ENCODE measurements around the gene KRTAP16-1.
A peak's percentile ranks its signal among the peaks of the same experiment; 100 is the strongest.

The KRTAP16-1 gene

DNA sequence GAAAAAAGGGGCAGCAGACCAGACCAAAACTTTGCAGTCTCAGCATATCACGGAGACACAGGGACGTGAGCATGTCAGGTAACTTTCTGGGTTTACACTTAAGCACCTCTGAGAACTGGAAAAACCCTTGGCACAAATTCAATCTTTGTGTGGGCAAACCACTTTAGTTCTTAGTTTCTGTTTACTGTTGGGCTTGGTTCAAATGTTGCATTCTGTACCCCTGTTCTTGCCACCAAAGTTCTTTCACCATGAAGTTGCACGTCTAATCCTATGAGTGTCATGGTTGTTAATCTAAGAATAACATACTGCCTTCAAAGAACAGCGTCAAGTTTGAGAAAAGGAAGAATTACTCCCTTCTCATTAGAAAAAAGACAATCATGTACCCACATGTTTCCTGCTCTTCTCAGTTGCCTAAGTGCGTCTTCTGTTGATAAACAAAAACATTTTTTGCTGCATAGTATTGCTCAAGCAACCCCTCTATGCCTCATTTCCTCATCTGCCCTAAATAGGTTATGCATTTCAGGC, 29.9 kb upstream of the KRTAP16-1 start:
- peak in 1 of 2 donors; percentile 78 for DNase-seq
- H3K27me3 ChIP-seq (ENCODE audit: insufficient read depth, low read length): no peaks in the 10 kb centered on the region
- H3K36me3 ChIP-seq (ENCODE audit: control insufficient read depth in 1 of 2, insufficient read depth in 2 of 2, low read length in 2 of 2): no peaks in the 10 kb centered on the region
- no peak overlapping the region for H4K12ac ChIP-seq (ENCODE audit: low read depth, low read length)
- peaks cover 3% of the 10 kb centered on the region for H3K9me3 ChIP-seq (ENCODE audit: insufficient read depth, low read depth, low read length)
- H3K4me1 ChIP-seq (ENCODE audit: control insufficient read depth in 1 of 2, insufficient read depth in 2 of 2, low read length in 2 of 2): peaks cover 3 to 5% of the 10 kb centered on the region in 2 experiments
- no peak overlapping the region for H4K91ac ChIP-seq (ENCODE audit: low read depth, low read length)
- H3K27ac ChIP-seq (ENCODE audit: low read depth, low read length): no peak overlapping the region
- H2BK5ac ChIP-seq (ENCODE audit: low read depth, low read length, poor library complexity): no peak overlapping the region
- H3K18ac ChIP-seq (ENCODE audit: low read length): no peak overlapping the region
- no peak overlapping the region for H3K9ac ChIP-seq (ENCODE audit: low read length)
- H3K23ac ChIP-seq (ENCODE audit: low read length): no peak overlapping the region
- no peak overlapping the region for H4K8ac ChIP-seq (ENCODE audit: low read depth, low read length)
- no peak overlapping the region for H3K4ac ChIP-seq (ENCODE audit: low read depth, low read length)
- H3K79me2 ChIP-seq (ENCODE audit: control insufficient read depth, insufficient read depth, low read length, poor library complexity): peaks cover 2% of the 10 kb centered on the region
- H2BK12ac ChIP-seq (ENCODE audit: low read length): no peak overlapping the region
- no peak overlapping the region for H3K14ac ChIP-seq (ENCODE audit: low read length)
- no peak overlapping the region for H3K4me2 ChIP-seq (ENCODE audit: low read length)
- no peak overlapping the region for H3K4me3 ChIP-seq (ENCODE audit: low read depth, low read length)
- H2AFZ ChIP-seq (ENCODE audit: insufficient read depth, low read length, poor library complexity): no peak overlapping the region
- WGBS (ENCODE audit: extremely low coverage, insufficient coverage, insufficient read length): no CpG with 5 or more reads among the region's 5 CpGs
- H2AK5ac ChIP-seq (ENCODE audit: low read length): no peak overlapping the region
- peaks cover 1% of the 10 kb centered on the region for H3K79me1 ChIP-seq (ENCODE audit: low read length)
- no peak overlapping the region for H2BK120ac ChIP-seq (ENCODE audit: insufficient read depth, low read length, poor library complexity)

DNA sequence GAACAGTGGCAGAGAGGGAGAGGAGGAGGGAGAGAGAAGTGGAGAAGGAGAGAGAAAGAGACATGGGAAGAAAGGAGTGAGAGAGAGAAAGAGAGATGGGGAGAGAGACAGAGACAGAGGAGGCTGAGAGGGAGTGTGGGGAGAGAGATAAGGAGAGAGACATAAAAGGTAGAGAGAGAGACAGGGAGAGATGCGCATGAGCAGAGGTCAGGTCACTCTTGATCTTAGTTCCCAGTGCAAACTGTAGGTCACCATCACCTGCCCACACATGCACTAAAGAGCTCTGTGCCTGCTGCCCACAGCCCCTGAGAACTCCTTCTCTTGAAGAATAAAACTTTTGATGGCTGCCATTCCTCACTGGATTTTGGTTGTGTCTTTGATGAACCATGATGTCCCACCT, 26.6 kb upstream of the KRTAP16-1 start:
- H3K9me3 ChIP-seq (ENCODE audit: insufficient read depth, low read depth, low read length): no peaks in the 10 kb centered on the region
- peaks cover 2% of the 10 kb centered on the region for H3K79me2 ChIP-seq (ENCODE audit: control insufficient read depth, insufficient read depth, low read length, poor library complexity)
- no peak overlapping the region for H3K9ac ChIP-seq (ENCODE audit: low read length)
- no peaks in the 10 kb centered on the region for H3K27me3 ChIP-seq (ENCODE audit: insufficient read depth, low read length)
- H3K14ac ChIP-seq (ENCODE audit: low read length): no peak overlapping the region
- H2AFZ ChIP-seq (ENCODE audit: insufficient read depth, low read length, poor library complexity): no peak overlapping the region
- H2BK5ac ChIP-seq (ENCODE audit: low read depth, low read length, poor library complexity): no peak overlapping the region
- H2AK5ac ChIP-seq (ENCODE audit: low read length): no peak overlapping the region
- H3K79me1 ChIP-seq (ENCODE audit: low read length): peaks cover 1% of the 10 kb centered on the region
- H3K4me3 ChIP-seq (ENCODE audit: low read depth, low read length): no peak overlapping the region
- no peak overlapping the region for H2BK12ac ChIP-seq (ENCODE audit: low read length)
- H3K18ac ChIP-seq (ENCODE audit: low read length): no peak overlapping the region
- H4K8ac ChIP-seq (ENCODE audit: low read depth, low read length): no peak overlapping the region
- H4K91ac ChIP-seq (ENCODE audit: low read depth, low read length): no peak overlapping the region
- H3K36me3 ChIP-seq (ENCODE audit: control insufficient read depth in 1 of 2, insufficient read depth in 2 of 2, low read length in 2 of 2): no peaks in the 10 kb centered on the region
- H3K27ac ChIP-seq (ENCODE audit: low read depth, low read length): no peak overlapping the region
- H3K4me1 ChIP-seq (ENCODE audit: control insufficient read depth in 1 of 2, insufficient read depth in 2 of 2, low read length in 2 of 2): peaks cover 3 to 5% of the 10 kb centered on the region in 2 experiments
- no peak for DNase-seq
- H3K23ac ChIP-seq (ENCODE audit: low read length): no peak overlapping the region
- H4K12ac ChIP-seq (ENCODE audit: low read depth, low read length): no peak overlapping the region
- no CpG with 5 or more reads among the region's 1 CpG for WGBS (ENCODE audit: extremely low coverage, insufficient coverage, insufficient read length)
- no peak overlapping the region for H3K4ac ChIP-seq (ENCODE audit: low read depth, low read length)
- H2BK120ac ChIP-seq (ENCODE audit: insufficient read depth, low read length, poor library complexity): no peak overlapping the region
- no peak overlapping the region for H3K4me2 ChIP-seq (ENCODE audit: low read length)

DNA sequence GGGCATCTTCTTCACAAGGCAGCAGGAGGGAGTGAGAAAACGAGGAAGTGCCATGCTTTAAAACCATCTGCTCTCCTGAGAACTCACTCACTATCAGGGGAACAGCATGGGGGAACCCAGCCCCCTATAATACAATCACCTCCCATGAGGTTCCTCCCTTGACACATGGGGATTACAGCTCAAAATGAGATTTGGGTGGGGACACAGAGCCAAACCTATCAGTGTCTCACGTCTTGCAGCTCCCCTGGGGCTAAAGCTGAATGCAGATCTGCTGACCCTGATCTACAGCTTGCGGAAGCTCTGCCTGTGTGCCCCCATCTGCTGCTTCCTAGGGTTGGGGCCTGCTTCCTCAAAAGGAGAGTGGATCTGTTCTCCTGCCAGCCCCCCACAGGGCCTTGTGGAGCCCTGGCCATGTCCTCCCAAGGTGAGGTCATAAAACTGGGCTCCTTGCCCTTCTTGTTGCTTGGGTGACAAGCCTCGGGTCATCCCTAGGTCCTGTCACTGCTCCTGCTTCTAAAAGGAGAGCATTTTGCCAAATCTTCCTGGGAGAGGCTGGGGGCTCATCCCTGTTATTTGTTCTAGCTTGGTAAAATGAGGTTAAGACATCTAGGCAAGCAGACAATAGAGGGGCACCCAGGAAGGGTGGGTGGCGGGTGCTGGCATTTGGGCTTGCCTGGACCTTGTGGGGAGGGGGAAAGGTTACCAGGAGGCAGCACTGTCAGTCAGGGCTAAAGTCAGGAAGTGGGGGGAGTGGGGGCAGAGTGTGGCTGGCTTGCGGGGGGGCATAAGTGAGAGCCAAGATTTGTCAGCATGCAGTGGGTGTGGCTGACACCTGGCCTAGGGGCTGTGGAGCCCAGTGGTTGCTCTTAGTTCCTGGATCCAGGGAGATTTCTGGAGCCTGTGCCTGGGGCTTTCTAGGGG, 25.5 kb upstream of the KRTAP16-1 start:
- Histone ChIP-seq H3K18ac (ENCODE audit: low read length) (no peak overlapping the region), H2AK5ac (ENCODE audit: low read length) (no peak overlapping the region), H3K79me1 (ENCODE audit: low read length) (no peaks in the 10 kb centered on the region), H3K27ac (ENCODE audit: low read depth, low read length) (no peak overlapping the region), H3K14ac (ENCODE audit: low read length) (no peak overlapping the region), H2BK120ac (ENCODE audit: insufficient read depth, low read length, poor library complexity) (no peak overlapping the region), H4K8ac (ENCODE audit: low read depth, low read length) (no peak overlapping the region), H3K4me1 (ENCODE audit: control insufficient read depth in 1 of 2, insufficient read depth in 2 of 2, low read length in 2 of 2) (peaks cover 0 to 1% of the 10 kb centered on the region in 2 experiments), H3K4me2 (ENCODE audit: low read length) (no peak overlapping the region), H3K36me3 (ENCODE audit: control insufficient read depth in 1 of 2, insufficient read depth in 2 of 2, low read length in 2 of 2) (no peaks in the 10 kb centered on the region), H2AFZ (ENCODE audit: insufficient read depth, low read length, poor library complexity) (no peak overlapping the region), H2BK5ac (ENCODE audit: low read depth, low read length, poor library complexity) (no peak overlapping the region), H3K9me3 (ENCODE audit: insufficient read depth, low read depth, low read length) (no peaks in the 10 kb centered on the region), H3K4ac (ENCODE audit: low read depth, low read length) (no peak overlapping the region), H3K9ac (ENCODE audit: low read length) (no peak overlapping the region), H4K12ac (ENCODE audit: low read depth, low read length) (no peak overlapping the region), H3K23ac (ENCODE audit: low read length) (no peak overlapping the region), H2BK12ac (ENCODE audit: low read length) (no peak overlapping the region), H4K91ac (ENCODE audit: low read depth, low read length) (no peak overlapping the region), H3K79me2 (ENCODE audit: control insufficient read depth, insufficient read depth, low read length, poor library complexity) (no peaks in the 10 kb centered on the region), H3K27me3 (ENCODE audit: insufficient read depth, low read length) (no peaks in the 10 kb centered on the region), H3K4me3 (ENCODE audit: low read depth, low read length) (no peak overlapping the region)
- WGBS (ENCODE audit: extremely low coverage, insufficient coverage, insufficient read length): no CpG with 5 or more reads among the region's 6 CpGs
- peak in 1 of 2 donors; percentile 34 for DNase-seq

DNA sequence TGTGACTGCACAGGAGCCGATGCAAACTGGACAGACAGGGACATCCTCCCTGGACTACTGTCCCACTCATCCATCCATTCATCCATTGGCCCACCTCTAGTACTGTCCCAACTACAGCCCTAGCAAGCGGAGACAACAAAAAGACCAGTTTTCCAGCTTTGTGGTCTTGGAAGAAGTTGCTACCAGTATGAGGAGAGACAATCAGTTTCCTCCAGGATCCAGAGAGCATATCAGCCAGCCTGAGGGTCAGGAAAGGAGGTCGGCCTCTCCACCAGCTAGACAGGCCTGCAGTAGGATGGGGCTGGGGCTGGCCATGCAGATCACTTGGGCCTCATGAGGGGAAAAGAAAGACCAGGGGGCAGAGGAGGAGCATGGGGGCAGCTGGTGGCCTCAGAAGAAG, 24.7 kb upstream of the KRTAP16-1 start:
- Histone ChIP-seq H2BK120ac (ENCODE audit: insufficient read depth, low read length, poor library complexity) (no peak overlapping the region), H4K8ac (ENCODE audit: low read depth, low read length) (no peak overlapping the region), H3K79me2 (ENCODE audit: control insufficient read depth, insufficient read depth, low read length, poor library complexity) (no peaks in the 10 kb centered on the region), H3K27me3 (ENCODE audit: insufficient read depth, low read length) (no peaks in the 10 kb centered on the region), H2BK12ac (ENCODE audit: low read length) (no peak overlapping the region), H3K14ac (ENCODE audit: low read length) (no peak overlapping the region), H3K4ac (ENCODE audit: low read depth, low read length) (no peak overlapping the region), H2AFZ (ENCODE audit: insufficient read depth, low read length, poor library complexity) (no peak overlapping the region), H2BK5ac (ENCODE audit: low read depth, low read length, poor library complexity) (no peak overlapping the region), H3K27ac (ENCODE audit: low read depth, low read length) (no peak overlapping the region), H4K91ac (ENCODE audit: low read depth, low read length) (no peak overlapping the region), H2AK5ac (ENCODE audit: low read length) (no peak overlapping the region), H3K4me2 (ENCODE audit: low read length) (no peak overlapping the region), H3K9me3 (ENCODE audit: insufficient read depth, low read depth, low read length) (no peaks in the 10 kb centered on the region), H3K9ac (ENCODE audit: low read length) (no peak overlapping the region), H3K18ac (ENCODE audit: low read length) (no peak overlapping the region), H3K36me3 (ENCODE audit: control insufficient read depth in 1 of 2, insufficient read depth in 2 of 2, low read length in 2 of 2) (no peaks in the 10 kb centered on the region), H3K79me1 (ENCODE audit: low read length) (no peaks in the 10 kb centered on the region), H3K4me1 (ENCODE audit: control insufficient read depth in 1 of 2, insufficient read depth in 2 of 2, low read length in 2 of 2) (no peaks in the 10 kb centered on the region), H3K4me3 (ENCODE audit: low read depth, low read length) (no peak overlapping the region), H4K12ac (ENCODE audit: low read depth, low read length) (no peak overlapping the region), H3K23ac (ENCODE audit: low read length) (no peak overlapping the region)
- peak; percentile 45 to 65 for DNase-seq
- WGBS (ENCODE audit: extremely low coverage, insufficient coverage, insufficient read length): no CpG with 5 or more reads among the region's 3 CpGs
